NOMO-1 treated with dmso at 0.1 percent for 144 hours (cell line): ENCODE data around the gene SMARCD3.

ENCODE experiments used
- DNase-seq: peaks from one replicate; lab custom pipeline; 2025; ENCODE audit not compliant: unreplicated experiment; lab: John Stamatoyannopoulos, UW

The SMARCD3 gene

GRCh38 chr7:151192002-151192539 is 56.4 kb downstream of the SMARCD3 start:
- DNase-seq, result no peak

GRCh38 chr7:151191544-151191943 is 57.0 kb downstream of the SMARCD3 start:
- DNase-seq, result no peak

- no peak for DNase-seq
Measured at GRCh38 chr7:151189038-151189437, 59.5 kb downstream of the SMARCD3 start.
